Hepatocyte (in vitro differentiated cells): ENCODE measurements around the gene CPNE2. TPM values are rescaled to one million over a fixed set of nuclear protein-coding genes. Genes with fewer than 3 reads are reported as not detected.
"Not testable (repeated sequence)": the region's sequence is repeated elsewhere in the genome, so short reads cannot be mapped to it uniquely, and the experiment has no call there.

Experiments
- DNase-seq: peaks from one replicate; pipeline ENCODE4 v3.0.0-alpha.2; 2016; ENCODE audit warnings: low spot score
- H2AFZ ChIP-seq: fragments of 200-600 bp; sonication (generic); 2 replicates; pipeline ENCODE4 v1.6.0; 2016; ENCODE audit warnings: antibody characterized with exemption, mild to moderate bottlenecking
- H3K27ac ChIP-seq: fragments of 200-600 bp; sonication (generic); 2 replicates; pipeline ENCODE4 v1.5.1; 2016; ENCODE audit warnings: mild to moderate bottlenecking
- H3K27me3 ChIP-seq: fragments of 200-600 bp; sonication (generic); 2 replicates; pipeline ENCODE4 v1.6.1; 2016
- H3K36me3 ChIP-seq: fragments of 200-600 bp; sonication (generic); replicated peaks from 2 replicates; pipeline ENCODE4 v1.5.1; 2016; ENCODE audit warnings: low read depth; ENCODE audit not compliant: insufficient read depth
- H3K4me1 ChIP-seq: fragments of 200-600 bp; sonication (generic); 2 replicates; pipeline ENCODE4 v1.5.1; 2016; ENCODE audit warnings: mild to moderate bottlenecking, moderate library complexity; ENCODE audit not compliant: insufficient read depth
- H3K4me2 ChIP-seq: fragments of 200-600 bp; sonication (generic); 2 replicates; pipeline ENCODE4 v1.6.0; 2016
- H3K4me3 ChIP-seq: fragments of 200-600 bp; sonication (generic); 2 replicates; pipeline ENCODE4 v1.5.1; 2016; ENCODE audit warnings: mild to moderate bottlenecking
- H3K79me2 ChIP-seq: fragments of 200-600 bp; sonication (generic); 2 replicates; pipeline ENCODE4 v1.6.0; 2017; ENCODE audit warnings: mild to moderate bottlenecking
- H3K9me2 ChIP-seq: fragments of 200-600 bp; sonication (generic); replicated peaks from 2 replicates; pipeline ENCODE4 v1.6.0; 2017; ENCODE audit warnings: mild to moderate bottlenecking; ENCODE audit not compliant: insufficient read depth
- H3K9me3 ChIP-seq: fragments of 200-600 bp; sonication (generic); 2 replicates; pipeline ENCODE4 v1.5.1; 2016; ENCODE audit warnings: low read depth, mild to moderate bottlenecking
- H4K20me1 ChIP-seq: fragments of 200-600 bp; sonication (generic); 2 replicates; pipeline ENCODE4 v1.6.0; 2016; ENCODE audit warnings: mild to moderate bottlenecking; ENCODE audit not compliant: insufficient read depth, poor library complexity, severe bottlenecking
- EZH2 ChIP-seq: fragments of 200-600 bp; sonication (generic); IDR thresholded peaks from 2 replicates; pipeline ENCODE4 v1.6.1; 2016; ENCODE audit warnings: antibody characterized with exemption, mild to moderate bottlenecking, borderline replicate concordance
- EZH2phosphoT487 ChIP-seq: fragments of 200-600 bp; sonication (generic); IDR thresholded peaks from one replicate; pipeline ENCODE4 v1.6.1; 2018; ENCODE audit warnings: antibody characterized with exemption, mild to moderate bottlenecking, low read depth, moderate library complexity; ENCODE audit not compliant: unreplicated experiment, severe bottlenecking
- WGBS: methylation state at CpG from one replicate; pipeline ENCODE4 v1.1.6; 2016; ENCODE audit warnings: low lambda C conversion rate; ENCODE audit errors: missing lambda C conversion rate; 5-methylcytosine and 5-hydroxymethylcytosine counted together
- polyA plus RNA-seq: library from polyadenylated mRNA; unstranded; fragments of >200 nt; fragmentation: Nextera tagmentation; extraction: Ambion mirVana; gene quantifications from 2 replicates; pipeline ENCODE4 v1.2.1, GENCODE V29; 2016
- total RNA-seq: library from RNA; depleted of rRNA; stranded (reverse); fragments of >200 nt; gene quantifications from 2 replicates; pipeline ENCODE4 v1.2.3, GENCODE V29; 2014
- TF ChIP-seq, protein P1 (sequence below): fragments of 200-600 bp; sonication (generic); IDR thresholded peaks from 2 replicates; pipeline ENCODE4 v1.5.1; 2016; ENCODE audit warnings: antibody characterized with exemption, mild to moderate bottlenecking; ENCODE audit not compliant: poor library complexity

Gene CPNE2
- total and polyA plus RNA-seq, 2 experiments from 2014 or later = 15.6 to 22.3 TPM

DNA sequence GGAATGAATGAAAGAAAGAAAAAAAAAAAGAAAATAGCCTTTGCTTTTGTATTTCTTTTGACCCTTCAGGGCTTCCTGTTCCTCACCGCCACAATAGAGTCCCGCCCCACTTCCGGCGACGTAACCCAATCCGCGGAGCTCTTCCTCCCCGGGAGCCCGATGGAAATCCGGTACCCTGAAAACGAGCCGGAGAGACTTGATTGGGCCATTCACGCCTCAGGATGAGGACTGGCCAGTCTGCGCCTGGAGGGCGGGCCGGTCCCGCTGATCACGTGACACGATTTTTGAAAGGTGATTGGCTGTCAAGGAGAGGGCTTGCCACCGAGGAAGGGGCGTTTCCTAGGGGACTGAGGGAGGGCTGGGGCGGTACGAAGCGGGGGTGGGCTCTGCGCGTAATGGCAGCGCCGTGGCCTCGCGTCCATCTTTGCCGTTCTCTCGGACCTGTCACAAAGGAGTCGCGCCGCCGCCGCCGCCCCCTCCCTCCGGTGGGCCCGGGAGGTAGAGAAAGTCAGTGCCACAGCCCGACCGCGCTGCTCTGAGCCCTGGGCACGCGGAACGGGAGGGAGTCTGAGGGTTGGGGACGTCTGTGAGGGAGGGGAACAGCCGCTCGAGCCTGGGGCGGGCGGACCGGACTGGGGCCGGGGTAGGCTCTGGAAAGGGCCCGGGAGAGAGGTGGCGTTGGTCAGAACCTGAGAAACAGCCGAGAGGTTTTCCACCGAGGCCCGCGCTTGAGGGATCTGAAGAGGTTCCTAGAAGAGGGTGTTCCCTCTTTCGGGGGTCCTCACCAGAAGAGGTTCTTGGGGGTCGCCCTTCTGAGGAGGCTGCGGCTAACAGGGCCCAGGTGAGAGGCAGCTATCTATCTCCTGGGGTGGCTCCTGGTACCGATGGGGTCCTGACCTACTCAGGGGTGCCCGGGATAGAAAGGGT lies 93.8 kb downstream of the CPNE2 start, which contains the start of the genes PSME3IP1 and RSPRY1:
TSS of gene PSME3IP1 (minus strand) at position 95 of the 927 bp plus-strand sequence. CDS start 12,185 bp downstream, outside the sequence.
TSS of gene RSPRY1 (plus strand) at position 385 of the 927 bp plus-strand sequence. CDS start 18,330 bp downstream, outside the sequence.
- Histone ChIP-seq H2AFZ (peak within 1 kb of the TSS; percentile 64), H3K79me2 (peaks cover 88% of the 10 kb centered on the region), H3K36me3 (no peaks in the 10 kb centered on the region), H3K4me2 (peak within 1 kb of the TSS; percentile 93), H3K4me3 (peak within 1 kb of the TSS; percentile 46), H4K20me1 (peaks cover 31% of the 10 kb centered on the region), H3K9me2 (no peaks in the 10 kb centered on the region), H3K27me3 (no peaks in the 10 kb centered on the region), H3K9me3 (no peaks in the 10 kb centered on the region), H3K4me1 (peaks cover 28% of the 10 kb centered on the region), H3K27ac (peak within 1 kb of the TSS; percentile 92)
- DNase-seq = peak; percentile 99
- TF ChIP-seq, protein P1, sequence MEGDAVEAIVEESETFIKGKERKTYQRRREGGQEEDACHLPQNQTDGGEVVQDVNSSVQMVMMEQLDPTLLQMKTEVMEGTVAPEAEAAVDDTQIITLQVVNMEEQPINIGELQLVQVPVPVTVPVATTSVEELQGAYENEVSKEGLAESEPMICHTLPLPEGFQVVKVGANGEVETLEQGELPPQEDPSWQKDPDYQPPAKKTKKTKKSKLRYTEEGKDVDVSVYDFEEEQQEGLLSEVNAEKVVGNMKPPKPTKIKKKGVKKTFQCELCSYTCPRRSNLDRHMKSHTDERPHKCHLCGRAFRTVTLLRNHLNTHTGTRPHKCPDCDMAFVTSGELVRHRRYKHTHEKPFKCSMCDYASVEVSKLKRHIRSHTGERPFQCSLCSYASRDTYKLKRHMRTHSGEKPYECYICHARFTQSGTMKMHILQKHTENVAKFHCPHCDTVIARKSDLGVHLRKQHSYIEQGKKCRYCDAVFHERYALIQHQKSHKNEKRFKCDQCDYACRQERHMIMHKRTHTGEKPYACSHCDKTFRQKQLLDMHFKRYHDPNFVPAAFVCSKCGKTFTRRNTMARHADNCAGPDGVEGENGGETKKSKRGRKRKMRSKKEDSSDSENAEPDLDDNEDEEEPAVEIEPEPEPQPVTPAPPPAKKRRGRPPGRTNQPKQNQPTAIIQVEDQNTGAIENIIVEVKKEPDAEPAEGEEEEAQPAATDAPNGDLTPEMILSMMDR = no peak
- TF ChIP-seq EZH2 = no peak
- no peak for TF ChIP-seq EZH2phosphoT487
- WGBS = under 1% methylated on average over 51 of the region's 64 CpGs

DNA sequence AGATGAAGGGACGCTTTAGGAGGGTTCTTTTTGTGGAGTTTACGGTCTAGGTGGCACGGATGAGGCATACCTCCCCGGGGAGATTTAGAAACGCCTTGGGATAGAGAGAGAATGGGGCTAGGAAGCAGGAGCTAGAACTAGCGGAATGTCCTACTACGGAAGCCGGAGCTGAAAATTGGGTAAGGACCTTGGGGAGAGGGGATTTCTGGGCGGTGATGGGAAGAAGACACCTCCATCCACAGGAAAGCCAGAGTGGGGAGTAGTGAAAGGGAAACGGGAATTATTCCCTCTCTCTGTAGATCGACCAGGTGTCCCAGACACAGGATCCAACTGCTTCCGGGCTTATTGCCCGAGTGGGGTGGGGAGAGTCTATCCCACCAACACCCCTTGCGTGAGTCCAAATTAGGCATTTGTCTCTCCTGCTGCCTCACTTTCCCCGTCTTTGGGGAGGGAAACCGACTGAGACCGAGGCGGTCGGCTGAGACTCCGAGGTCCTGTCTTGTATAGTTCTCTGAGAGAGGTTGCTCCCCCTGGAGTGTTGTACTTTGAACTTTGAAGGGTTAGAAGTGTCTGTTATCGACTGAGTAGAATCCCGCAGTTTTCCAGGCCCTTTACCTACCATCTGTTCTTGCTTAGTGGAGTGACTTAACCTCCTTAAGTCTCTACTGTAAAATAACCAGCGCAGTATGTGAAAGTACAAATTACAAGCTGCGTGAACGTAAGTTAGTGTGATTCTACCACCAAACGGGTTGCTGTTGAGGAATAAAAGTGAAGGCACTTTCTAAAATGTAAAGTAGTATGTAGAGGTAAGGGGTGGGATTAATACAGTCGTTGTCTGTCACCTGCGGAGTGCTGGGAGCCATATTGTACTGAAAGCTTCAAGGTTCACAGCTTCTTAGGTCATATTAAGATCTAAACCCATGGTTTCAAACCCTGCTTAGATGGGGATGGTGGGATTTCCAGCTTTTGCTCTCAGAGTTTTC lies 94.8 kb downstream of the CPNE2 start:
- TF ChIP-seq EZH2 = no peak
- peaks cover 38% of the 10 kb centered on the region for H3K4me1 ChIP-seq

DNA sequence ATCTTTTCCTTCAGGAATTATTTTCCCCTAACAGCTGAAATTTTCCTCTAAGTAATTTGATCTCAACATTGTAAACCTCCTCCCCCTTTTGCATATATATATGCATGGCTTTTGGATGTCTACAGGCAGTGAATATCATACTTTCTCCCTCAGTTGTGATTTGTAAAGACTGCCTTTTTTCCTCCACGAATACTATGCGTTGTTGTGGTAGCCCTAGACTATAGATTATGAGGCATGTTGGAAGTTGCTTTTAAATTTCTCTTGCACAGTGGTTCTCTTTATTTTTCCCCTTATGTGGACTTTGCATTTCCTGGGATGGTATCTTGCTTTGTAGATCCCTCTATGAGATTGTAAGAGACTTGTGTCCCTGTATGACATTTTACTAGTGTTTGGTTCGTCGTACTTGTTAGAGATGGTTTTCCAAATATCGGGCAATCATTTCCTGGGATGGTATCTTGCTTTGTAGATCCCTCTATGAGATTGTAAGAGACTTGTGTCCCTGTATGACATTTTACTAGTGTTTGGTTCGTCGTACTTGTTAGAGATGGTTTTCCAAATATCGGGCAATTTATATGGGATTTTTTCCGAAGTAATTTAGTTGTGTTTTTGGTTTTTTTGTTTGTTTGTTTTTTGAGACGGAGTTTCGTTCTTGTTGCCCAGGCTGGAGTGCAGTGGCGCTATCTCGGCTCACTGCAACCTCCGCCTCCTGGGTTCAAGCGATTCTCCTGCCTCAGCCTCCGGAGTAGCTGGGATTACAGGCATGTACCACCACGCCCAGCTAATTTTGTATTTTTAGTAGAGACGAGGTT lies 95.7 kb downstream of the CPNE2 start:
- not testable (repeated sequence) for H3K27me3 ChIP-seq, H3K9me3 ChIP-seq, DNase-seq, H3K9me2 ChIP-seq, H2AFZ ChIP-seq, H3K36me3 ChIP-seq
- Histone ChIP-seq H3K27ac (peak overlapping the region; percentile 92), H3K4me3 (peak overlapping the region; percentile 46), H3K4me1 (peaks cover 41% of the 10 kb centered on the region), H3K79me2 (peaks cover 89% of the 10 kb centered on the region), H4K20me1 (peaks cover 50% of the 10 kb centered on the region), H3K4me2 (peak overlapping the region; percentile 93)
- 79% methylated on average over 18 of the region's 18 CpGs for WGBS

More for the DNA sequence above, 94.8 kb downstream of the CPNE2 start:
- no peaks in the 10 kb centered on the region for H3K9me3 ChIP-seq
- no peaks in the 10 kb centered on the region for H3K27me3 ChIP-seq
- H3K27ac ChIP-seq = peak overlapping the region; percentile 92
- peak overlapping the region; percentile 93 for H3K4me2 ChIP-seq
- 2% methylated on average over 28 of the region's 28 CpGs for WGBS
- H3K4me3 ChIP-seq = peak overlapping the region; percentile 46
- H3K9me2 ChIP-seq = no peaks in the 10 kb centered on the region
- DNase-seq = peak; percentile 54
- no peaks in the 10 kb centered on the region for H3K36me3 ChIP-seq
- peaks cover 40% of the 10 kb centered on the region for H4K20me1 ChIP-seq
- H2AFZ ChIP-seq = peak overlapping the region; percentile 43
- H3K79me2 ChIP-seq = peaks cover 88% of the 10 kb centered on the region

DNA sequence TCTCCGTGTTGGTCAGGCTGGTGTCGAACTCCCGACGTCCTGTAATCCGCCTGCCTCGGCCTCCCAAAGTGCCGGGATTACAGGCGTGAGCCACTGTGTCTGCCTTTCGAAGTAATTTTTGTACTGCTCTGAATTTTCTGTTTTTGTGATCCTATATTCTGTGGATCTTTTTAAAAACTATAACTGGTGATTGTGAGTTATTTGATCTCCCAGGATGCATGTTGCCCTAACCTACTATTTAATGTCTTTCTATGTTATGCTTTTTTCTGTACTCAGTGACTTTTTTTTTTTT lies 96.3 kb downstream of the CPNE2 start:
- 90% methylated on average over 9 of the region's 9 CpGs for WGBS
- Histone ChIP-seq H3K4me2 (peak overlapping the region; percentile 93), H4K20me1 (peaks cover 55% of the 10 kb centered on the region), H3K4me1 (peaks cover 41% of the 10 kb centered on the region), H3K4me3 (no peak overlapping the region), H2AFZ (no peak overlapping the region), H3K9me2 (no peaks in the 10 kb centered on the region), H3K27ac (peak overlapping the region; percentile 92), H3K79me2 (peaks cover 89% of the 10 kb centered on the region), H3K9me3 (no peaks in the 10 kb centered on the region), H3K27me3 (no peaks in the 10 kb centered on the region), H3K36me3 (no peaks in the 10 kb centered on the region)
- no peak for DNase-seq
- no peak for TF ChIP-seq EZH2
- TF ChIP-seq, protein P1 = no peak
- TF ChIP-seq EZH2phosphoT487 = no peak

DNA sequence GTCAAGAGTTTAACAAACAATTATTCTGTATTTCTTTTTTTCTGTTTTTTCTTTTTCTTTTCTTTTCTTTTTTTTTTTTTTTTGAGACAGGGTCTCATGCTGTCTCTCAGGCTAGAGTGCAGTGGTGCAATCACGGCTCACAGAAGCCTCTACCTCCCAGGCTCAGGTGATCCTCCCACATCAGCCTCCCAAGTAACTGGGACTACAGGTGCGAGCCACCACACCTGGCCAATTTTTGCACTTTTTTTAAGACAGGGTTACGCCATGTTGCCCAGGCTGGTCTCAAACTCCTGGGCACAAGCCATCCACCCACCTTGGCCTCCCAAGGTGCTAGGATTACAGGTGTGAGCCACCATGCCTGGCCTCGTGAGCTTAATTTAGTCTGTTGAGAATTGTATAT lies 97.1 kb downstream of the CPNE2 start:
- Histone ChIP-seq H4K20me1 (peaks cover 62% of the 10 kb centered on the region), H3K79me2 (peaks cover 86% of the 10 kb centered on the region), H3K4me1 (peaks cover 35% of the 10 kb centered on the region), H3K27ac (peak overlapping the region; percentile 92)
- not testable (repeated sequence) for H3K9me2 ChIP-seq, DNase-seq, H3K4me3 ChIP-seq, H2AFZ ChIP-seq, H3K4me2 ChIP-seq, H3K36me3 ChIP-seq, H3K9me3 ChIP-seq, H3K27me3 ChIP-seq
- WGBS = 99% methylated on average over 4 of the region's 4 CpGs
